Myocyte (in vitro differentiated cells): ENCODE results near the gene ELK1. TPM values are rescaled to one million over a fixed set of nuclear protein-coding genes. Genes with fewer than 3 reads are reported as not detected.

Experiments
- DNase-seq: peaks from one replicate; pipeline ENCODE4 v3.0.0-alpha.2; 2012; ENCODE audit warnings: low read depth
- total RNA-seq: library from RNA; depleted of rRNA; stranded (reverse); fragments of >200 nt; gene quantifications from 2 replicates; pipeline ENCODE4 v1.2.3, GENCODE V29; 2014

Gene ELK1
- total RNA-seq, 1 donor from 2014 or later: 44.2 TPM

DNA sequence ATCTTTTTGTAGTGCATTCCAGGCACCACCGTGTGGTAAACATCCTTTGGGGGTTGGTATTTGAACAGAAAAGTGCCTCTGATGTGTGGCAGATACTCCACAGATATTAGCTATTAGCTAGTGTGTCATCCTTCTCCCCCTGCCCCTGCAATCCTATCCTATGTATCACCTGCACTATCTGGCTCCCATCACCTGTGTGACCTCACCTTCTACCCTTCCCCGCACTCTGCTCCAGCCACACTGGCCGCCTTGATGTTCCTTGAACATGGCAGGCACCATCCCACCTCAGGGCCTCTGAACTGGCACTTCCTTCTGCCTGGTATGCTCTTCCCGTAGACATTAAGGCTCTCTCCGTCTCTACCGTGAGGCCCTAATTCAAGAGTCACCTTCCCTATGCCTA lies 3.7 kb downstream of the ELK1 start:
- DNase-seq: no peak

DNA sequence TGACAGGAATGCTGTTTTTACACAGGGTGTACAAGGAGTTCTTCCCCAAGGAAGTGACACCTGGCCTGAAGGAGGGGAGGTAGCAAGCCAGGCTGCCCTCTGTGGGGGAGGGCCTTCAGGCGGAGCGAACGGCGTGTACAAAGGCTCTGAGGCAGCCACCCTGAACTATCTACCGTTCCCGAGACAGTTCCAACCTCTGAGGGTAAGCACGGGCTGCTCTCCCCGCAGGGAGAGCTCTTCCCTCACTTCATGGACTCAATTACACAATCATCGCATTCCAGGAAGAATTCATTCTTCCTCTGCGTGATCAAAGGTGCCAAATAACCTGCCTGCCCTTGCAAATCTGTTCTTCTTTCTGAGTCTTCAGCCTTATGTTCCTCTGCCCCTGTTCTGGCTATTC lies 4.8 kb downstream of the ELK1 start:
- no peak for DNase-seq

DNA sequence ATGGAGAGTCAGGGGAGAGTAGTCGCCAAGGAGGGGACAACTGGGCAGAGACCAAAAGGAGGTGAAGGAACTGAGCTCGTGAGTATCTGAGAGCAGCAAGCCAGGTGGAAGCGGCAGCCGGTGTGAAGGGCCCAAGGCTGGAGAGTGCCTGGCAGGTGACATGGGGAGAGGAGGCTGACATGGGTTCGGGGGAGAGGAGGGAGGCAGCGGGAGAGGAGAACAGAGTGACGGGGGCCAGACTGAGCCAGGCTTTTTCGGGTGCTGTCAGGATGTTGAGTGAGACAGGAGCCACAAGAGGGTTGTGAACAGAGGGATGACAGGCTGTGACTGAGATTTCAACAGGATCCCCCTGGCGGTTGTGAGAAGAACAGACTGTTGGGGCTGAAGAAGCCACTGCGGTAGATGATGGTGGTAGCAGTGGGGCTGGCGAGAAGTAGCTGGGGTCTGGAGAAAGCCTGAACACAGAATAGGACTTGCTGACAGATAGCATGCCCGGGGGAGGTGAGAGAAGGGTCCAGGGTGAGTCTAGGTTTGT lies 5.7 kb downstream of the ELK1 start:
- DNase-seq: peak; percentile 28

DNA sequence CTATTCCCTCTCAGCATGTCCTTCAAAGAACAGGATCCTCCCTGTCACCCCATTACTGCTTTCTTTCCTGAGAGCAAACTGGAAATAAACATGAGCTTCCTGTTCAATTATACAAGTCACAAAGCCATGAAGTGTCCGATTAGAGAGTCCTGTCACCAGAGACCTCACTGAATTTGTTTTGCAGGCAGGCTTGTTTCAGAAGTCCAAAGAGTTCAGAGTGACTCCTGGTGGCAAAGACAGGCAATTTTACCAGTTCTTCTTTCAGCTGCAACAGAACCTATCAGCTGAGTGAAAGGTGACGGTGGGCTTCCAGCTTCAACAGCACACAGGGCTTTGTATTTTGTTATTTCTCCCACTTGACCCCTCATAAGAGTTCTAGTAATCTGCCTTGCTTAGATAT lies 6.4 kb downstream of the ELK1 start:
- peak; percentile 28 for DNase-seq

DNA sequence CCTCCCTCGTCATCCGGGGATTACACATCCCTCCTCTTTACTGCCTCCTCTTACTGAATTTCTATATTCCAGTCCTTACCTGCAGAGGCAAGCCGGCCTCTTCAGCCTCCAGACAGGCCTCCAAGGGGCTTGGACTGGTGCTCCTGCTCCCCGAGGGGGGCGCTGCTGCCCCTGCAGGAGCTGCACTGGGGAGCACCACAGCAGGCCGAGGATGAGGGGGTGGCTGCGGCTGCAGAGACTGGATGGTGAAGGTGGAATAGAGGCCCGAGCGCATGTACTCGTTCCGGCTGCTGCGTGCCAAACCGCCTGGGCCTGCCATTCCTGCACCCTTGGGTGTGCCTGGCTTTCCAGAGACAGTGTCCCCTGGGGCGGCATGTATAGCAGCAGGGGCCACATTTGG lies 11.5 kb downstream of the ELK1 start:
- no peak for DNase-seq

DNA sequence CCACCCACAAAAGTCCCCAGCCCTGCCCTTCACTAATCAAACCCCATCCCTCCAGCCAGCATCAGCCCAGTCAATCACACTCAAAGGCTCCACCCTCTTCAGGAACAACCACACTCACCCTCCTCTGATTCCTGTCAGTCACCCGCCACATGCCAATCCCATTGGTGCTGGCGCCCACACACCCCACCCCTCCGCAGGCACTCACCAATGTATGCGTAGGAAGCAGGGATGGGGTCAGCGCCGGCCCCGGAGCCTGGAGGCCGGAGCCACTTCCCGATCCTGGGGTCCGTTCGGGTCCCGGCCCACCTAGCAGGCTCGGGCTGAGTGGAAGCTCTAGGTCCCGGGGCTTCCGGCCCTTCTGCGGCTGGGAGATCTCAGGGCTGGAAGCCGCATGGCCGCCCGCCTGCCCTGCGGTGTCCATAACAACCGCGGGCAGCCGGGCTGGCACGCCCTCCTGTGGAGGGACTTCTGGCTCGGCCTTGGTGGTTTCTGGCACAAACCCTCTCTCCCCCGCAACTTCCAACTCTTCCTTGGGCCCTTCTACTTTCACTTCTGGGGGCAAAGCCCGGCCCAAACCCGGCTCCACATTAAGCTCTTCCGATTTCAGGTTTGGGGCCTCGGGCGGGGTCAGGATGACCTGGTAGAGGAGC lies 12.7 kb downstream of the ELK1 start:
- no peak for DNase-seq

DNA sequence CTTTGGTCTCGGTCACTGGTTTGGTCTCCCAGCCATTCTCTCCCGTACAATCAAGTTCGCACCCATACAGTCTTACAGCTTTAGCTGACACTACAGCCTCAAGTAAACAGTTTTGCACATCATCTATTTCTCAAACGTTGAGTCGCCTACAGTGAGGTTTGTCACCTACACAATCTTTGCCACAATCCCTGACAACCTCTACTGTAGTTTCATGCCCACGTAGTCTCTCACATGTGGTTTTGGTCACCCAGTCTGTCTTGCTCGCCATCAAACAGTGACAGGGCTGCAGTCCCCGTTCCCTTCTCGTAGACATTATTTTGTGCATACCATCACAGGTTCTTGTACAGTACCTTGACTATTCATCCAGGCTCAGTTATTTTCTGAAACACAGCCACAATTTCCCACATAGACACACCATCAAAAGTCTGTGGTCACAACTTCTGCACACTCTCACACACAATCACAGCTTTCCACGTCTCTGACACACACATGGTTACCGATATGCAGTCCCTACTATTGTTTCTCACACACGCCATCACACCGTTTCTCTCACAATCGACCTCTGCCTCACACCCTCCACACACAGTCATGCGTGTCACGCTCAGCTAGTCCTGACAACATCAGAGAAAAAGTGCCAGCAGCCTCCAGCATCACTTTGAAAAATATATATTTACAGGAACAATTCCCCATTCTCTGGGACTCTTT lies 15.3 kb downstream of the ELK1 start:
- DNase-seq: no peak

DNA sequence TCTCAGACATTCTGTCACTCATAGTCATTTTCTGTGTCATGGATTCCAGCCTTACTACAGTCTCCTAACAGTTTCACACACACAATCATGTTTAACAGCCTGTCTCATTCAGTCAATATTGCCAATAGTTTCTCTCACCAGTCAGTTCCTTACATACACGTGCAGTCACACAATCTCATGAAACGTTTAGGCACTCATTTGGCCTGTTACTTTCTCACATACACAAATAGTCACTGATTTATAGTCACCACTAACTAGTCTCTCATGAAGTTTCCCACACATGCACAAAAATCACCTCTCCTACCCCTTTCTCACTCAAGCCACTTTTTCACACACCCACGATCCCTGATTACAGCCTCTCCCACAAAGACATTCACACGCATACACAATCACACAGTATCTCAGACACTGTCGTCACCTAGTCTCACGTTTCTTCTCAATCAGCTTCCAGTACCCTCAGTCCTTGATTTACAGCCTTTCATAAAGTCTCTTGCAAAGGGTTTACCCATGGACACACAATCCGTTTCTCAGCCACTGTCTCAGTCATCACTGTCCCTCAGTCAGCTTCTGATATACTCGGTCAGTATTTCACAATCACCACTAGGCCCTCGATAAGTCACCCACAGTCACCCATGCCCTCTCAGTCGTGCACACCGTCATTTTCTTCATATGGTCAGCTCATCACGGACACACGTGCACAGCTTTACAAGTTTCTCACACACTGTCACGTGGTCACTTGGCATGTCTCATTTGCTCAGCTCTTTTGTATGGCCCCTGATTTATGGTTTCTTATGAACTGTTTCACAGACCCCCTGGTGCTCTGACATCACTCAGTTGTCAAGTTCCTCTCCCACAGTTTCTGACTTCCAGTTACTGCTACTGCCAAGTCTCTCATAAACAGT lies 16.4 kb downstream of the ELK1 start:
- DNase-seq: no peak

DNA sequence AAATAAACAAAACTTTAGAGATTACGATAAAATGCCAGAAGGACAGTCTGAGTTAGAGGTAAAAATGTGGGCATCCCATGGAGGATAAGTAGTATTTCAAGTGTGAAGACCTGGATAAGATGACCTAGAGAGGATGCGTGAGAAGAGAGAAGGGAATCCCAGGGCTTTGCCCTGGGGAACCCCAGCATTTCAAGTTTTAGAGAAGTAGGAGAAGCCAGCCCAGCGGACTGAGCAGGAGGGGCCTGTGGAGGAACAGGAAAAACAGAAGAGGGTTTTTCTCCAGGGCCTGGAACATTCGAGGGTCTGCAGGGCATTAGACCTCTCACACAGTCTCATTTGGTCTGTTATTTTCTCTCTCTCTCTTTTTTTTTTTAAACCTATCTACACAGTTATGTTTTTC lies 17.7 kb downstream of the ELK1 start:
- no peak for DNase-seq

DNA sequence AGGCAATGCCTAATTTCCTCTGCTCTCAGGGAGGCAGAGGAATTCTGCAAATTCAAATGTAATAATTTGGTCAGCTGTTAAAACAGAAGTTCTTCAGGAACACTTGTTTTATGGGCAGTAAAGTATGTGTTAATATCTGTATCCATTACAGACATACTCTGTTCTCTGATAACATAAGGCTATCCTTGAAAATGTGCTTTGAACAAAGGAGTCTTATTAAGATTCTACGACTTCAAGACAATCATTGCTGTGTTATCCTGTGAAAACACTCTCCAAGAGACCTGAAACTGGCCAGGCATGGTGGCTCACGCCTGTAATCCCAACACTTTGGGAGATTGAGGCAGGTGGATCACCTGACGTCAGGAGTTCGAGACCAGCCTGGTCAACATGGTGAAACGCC lies 18.7 kb downstream of the ELK1 start:
- no peak for DNase-seq

DNA sequence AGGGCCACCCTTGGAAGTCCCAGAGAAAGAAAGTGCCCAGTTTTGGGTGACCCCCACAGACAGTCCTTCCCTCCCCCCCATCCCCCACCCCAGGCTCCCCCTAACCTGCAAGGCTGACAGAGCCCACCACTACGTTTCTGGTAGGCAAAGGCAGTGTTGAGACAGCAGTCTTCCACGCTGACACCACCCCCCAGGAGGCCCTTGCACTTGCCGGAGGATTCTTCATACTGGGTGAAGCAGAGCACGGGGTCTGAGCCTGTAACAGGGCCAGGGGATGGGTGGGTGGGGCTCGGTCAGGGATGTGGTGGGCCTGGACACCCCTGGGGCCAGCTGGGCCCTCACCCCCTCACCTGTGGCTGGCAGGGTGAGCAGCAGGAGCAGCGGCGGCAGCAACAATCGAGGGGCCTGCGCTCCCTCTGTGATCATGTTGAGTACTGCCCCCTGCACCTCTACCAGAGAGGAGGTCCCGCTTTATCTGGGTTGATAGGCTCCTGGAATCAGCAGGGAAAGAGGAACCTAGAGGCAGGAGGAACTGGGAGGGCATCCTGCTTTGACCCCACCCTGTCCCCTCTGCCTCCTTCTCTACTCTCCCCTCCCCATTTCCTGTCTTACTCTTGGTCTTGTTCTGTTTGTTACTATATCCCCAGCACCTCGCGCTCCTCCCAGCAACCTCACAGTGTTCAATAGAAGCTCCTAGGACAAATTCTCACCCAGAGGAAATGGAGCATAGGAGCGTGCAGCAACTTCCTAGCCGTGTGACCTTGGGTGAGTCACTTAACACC lies 20.8 kb downstream of the ELK1 start, which contains the start of gene CFP:
Gene CFP (minus strand): TSS at position 512 of the 782 bp plus-strand sequence. CDS start 86 bp downstream, at position 426.
- DNase-seq: no peak

DNA sequence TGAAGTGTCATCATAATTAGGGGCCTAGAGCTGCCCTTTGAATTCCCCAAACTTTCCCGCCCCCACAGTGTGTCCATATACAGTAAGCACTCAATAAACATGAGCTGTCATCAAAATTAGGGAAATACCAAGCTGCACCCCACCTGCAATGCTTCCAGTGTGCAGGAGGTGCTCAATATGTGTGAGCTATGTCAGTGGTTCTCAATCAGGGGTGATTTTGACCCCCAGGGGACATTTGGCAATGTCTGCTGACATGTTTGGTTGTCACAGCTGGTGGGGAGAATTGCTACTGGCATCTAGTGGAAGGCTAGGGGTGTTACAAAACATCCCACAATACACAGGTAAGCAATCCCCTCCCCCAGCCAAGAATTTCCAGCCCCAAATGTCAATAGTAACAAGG lies 21.4 kb downstream of the ELK1 start:
- no peak for DNase-seq

DNA sequence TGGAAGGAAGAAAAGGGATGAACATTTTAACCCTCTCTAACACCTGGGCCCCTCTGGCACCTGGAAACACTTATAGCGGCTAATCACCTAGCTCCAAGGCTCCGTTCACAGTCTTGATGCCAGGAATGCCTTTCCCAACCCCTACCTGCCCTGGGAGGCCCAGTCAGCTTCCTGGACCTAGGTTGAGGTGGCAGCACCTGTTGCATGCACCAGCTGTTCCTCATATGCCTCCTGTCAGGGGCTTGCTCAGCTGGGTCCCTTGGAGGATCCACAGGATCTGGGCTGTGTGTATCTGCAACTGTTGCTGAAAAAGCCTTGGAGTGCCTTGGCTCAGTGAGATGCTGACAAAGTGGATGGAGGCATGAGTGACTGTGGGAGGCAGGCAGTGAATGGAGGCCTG lies 25.0 kb downstream of the ELK1 start:
- no peak for DNase-seq

DNA sequence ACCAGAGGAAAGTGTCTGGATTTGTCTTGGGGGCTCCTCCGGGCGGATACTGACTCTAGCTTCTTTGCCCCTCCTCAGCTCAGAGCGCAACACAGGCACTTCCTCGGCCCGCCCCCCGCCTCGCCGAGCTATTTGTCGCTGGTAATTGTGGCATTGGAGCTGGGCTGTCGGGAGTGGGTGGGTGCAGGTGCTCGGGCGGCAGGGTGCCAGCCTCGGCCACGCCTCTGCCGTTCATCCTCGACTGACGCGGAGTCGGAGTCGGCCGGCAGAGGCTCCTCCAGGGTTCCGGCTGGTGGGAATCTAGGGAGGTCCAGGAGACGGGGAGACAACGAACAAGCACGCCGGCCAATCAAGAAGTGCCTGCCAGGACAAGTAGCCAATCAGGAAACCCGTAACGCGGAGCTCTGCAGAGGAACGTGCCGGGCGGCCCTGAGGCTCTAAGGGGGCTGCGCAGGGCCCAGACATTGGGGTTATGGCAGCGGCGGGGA lies 26.8 kb downstream of the ELK1 start:
- peak; percentile 78 for DNase-seq

DNA sequence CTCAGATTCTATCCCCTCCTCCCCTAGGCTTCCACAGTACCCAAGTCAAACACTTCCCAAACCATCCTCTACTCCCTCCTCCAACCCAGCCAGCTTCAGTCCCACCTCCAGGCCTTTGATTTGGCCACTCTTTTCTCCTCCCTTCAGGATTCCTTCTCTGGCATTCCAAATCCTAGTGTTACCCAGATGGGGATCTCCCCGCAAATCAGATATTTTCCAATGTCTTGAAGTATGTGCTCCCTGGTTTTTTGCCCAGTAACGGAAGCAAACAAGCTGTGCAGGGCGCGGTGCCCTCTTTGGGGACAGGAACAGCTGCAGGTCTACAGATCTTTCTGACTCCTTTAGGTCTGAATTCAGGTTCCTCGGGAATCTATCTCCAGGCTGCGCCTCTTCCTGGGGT lies 28.5 kb downstream of the ELK1 start:
- DNase-seq: no peak

DNA sequence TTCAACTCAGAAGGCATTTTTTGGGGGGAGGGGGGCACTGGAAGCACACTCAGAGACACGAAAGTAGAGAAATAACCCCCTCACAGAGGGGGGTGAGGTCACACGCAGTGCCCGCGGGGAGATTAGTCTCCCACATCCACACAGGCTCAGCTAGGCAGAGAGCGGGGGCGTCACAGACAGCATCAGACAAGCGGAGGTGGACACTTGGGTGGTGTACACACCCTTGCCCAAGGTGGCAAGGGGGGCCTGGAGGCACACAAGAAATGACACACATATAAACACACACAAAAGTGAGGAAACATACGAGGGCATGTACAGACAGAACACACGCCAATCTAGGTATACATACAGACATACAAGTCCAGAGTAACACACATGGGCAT lies 30.1 kb downstream of the ELK1 start:
- no peak for DNase-seq

DNA sequence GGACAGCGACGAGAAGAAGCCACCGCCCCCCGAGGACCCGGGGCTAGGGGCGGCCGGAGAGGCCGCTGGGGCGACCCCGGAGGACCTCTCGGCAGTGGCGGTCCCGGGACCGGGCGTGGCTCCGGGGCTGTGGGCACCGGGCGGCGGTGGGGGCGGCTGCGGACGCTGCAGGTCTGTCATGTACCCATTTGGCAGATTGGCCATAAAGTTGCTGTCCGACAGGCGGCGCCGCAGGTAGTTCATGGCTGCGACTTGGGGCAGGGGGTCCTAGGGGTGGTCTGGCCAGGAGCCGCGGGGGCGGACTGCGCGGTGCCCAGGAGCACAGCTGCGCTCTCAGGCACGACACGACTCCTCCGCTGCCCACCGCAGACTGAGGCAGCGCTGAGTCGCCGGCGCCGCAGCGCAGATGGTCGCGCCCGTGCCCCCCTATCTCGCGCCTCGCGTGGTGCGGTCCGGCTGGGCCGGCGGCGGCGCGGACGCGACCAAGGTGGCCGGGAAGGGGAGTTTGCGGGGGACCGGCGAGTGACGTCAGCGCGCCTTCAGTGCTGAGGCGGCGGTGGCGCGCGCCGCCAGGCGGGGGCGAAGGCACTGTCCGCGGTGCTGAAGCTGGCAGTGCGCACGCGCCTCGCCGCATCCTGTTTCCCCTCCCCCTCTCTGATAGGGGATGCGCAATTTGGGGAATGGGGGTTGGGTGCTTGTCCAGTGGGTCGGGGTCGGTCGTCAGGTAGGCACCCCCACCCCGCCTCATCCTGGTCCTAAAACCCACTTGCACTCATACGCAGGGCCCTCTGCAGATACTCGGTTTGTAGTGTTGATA lies 30.7 kb downstream of the ELK1 start, which contains the start of gene SYN1:
Gene SYN1 (minus strand): TSS at position 372 of the 817 bp plus-strand sequence. CDS start 129 bp downstream, at position 243.
- peak; percentile 67 for DNase-seq

DNA sequence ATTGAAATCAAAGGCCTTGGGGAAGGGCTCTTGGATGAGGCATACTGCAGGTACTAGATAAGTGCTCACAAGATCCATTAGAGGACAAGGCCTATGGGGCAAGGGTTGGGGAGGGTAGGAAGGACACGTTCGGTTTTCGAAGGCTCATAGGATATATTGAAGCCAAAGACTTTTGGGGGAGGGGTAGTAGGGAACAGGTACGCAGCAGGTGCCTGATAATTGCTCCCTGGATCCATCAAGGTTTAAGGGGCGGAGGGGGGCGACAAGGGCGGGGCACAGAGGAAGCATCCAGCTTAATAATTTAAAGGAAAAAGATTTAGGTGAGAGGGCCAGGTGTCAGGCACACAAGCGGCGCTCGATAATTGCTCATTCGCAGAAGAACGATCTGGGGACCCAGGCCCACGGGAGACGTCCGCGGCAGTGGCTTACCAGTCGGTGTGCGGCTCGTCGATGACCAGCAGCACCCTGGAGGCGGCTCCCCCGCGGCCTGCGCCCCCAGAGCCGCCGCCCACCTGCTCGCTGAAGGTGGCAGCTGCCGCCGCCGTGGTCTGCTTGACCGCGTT lies 31.4 kb downstream of the ELK1 start:
- DNase-seq: no peak

DNA sequence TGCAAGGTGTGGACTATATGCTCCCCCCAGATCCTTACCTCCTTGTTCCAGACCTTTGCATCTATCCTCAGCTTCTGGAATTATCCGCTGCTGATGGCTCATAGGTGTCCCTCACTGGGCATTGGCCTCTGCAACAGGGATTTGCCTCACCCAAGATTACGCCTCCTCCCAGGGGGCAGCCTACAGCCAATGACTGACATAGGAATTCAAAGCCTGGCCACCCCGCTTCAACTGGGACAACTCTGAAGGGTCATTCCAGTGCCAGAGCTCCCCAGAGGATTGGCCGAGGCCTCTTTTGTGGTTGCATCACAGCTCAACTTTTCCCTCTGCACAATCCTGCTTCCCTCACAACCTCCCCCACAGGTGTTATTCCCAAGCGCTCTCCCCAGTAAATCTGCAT lies 35.7 kb downstream of the ELK1 start:
- DNase-seq: no peak
